Effector CD8-positive, alpha-beta T cell (primary cell): ENCODE results near the gene KCNK4.

Experiments
- DNase-seq: peaks from one replicate; lab custom pipeline; 2025; lab: John Stamatoyannopoulos, UW

Gene KCNK4

DNA sequence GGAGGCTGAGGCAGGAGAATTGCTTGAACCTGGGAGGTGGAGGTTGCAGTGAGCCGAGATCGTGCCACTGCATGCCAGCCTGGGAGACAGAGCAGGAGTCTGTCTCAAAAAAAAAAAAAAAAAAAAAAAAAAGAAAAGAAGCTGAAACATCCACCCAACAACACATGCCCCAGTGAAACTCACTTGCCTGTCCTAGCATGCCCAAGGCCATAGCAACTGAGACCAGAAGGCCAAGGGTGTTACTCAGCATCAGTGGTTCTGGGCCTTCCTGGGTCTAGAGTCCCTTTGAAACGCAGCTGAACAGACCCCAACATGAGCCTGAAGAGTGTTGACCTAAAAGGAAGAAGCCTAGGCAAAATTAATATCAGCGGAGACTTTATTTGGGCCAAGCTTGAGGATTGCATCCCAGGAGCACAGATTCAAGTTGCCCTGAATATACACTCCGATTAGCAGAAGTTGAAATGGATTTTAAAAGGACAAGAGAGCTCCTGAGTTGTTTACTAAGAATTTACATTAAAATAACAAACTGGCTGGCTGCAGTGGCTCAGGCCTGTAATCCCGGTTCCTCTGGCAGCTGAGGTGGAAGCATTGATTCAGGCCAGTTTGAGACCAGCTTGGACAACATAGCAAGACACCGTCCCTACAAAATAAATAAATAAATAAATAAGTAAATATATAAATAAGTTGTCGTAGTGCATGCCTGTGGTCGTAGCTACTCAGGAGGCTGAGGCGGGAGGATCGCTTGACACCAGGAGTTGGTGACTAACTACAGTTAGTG, 33.8 kb downstream of the KCNK4 start:
- no peak for DNase-seq

DNA sequence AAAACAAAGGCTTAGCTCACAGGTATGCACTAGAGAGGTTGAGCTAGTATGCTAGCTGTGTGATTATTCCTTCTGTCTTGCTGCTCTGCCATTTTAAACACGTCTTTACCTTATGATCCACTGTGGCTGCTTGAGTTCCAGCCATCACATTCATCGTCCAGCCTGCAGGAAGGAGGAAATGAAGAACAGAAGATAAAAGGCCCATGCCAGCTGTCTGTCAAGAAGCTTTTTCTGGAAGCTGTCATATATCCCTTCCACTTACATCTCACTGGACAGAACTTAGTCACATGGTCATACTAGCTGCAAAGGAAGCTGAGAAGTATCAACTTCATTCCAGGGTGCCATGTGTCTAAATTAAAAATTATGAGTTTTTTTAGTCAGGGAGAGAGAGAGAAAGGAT, 36.3 kb downstream of the KCNK4 start:
- DNase-seq = no peak

DNA sequence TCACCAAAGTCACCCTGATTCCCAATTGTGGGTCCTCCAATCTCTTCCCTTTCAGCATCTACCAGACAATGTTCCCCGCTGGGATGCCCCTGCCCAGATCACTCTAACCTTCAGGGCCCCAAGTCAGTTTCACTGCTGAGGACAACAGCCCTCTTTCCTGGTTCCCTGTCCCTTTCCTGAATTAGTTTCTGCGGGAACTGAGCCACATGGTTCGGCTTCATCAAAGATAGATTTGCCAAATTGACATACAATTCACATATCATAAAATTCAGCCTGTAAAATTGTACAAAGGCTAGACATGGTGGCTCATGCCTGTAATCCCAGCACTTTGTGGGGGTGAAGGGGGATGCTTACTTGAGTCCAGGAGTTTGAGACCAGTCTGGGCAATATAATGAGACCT, 36.9 kb downstream of the KCNK4 start:
- no peak for DNase-seq

DNA sequence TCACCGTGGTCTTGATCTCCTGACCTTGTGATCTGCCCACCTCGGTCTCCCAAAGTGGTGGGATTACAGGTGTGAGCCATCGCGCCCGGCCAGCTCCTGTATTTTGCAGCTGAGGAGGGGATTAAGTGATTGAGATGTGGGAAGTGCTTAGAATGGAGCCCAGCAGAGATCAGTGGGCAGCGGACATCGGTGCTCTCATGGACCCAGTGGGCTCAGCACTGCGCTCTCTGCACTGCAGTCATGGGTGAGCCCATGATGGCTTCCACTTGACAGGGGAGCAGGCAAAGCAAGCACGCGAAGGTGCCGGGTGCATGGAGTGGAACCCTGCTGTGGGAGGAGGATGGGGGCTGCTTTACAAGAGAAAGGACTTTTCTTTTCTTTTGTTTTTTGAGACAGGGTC, 39.8 kb downstream of the KCNK4 start:
- no peak for DNase-seq

DNA sequence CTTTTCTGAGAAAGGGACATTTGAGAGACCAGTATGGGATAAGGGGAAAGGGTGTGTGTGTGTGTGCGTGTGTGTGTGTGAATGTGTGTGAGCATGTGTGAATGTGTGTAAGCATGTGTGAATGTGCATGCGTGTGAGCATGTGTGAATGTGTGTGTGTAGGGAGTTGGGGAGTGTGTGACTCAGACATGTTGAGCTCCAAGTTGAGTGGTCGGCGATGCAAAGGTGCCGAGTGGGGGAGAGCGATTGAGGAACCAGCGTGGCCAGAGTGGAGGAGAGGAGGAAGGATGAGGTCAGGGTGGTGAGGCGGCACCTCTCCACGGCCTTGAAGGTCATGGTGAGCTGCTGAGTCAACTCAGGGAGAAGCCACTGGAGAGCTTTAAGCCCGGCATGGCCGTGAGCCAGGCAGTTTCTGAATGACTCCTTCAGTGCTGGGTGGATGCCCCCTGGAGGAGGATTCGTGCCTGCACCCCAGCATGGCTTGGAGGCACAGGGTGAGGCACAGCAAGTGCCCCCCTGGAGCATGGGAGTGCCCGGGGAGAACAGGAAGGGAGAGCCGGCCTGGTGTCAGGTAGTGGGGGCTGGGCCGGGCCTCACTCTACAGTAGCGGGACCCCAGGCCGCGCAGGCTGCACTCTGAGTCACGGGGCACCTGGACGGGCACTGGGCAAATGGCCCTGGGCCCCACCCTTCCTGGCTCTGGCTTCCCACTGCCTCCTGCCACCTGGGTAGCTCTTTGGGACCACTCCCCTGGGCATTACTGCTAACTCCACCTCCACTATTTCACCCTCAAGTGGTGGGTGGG, 40.7 kb downstream of the KCNK4 start:
- DNase-seq = peak; percentile 38

DNA sequence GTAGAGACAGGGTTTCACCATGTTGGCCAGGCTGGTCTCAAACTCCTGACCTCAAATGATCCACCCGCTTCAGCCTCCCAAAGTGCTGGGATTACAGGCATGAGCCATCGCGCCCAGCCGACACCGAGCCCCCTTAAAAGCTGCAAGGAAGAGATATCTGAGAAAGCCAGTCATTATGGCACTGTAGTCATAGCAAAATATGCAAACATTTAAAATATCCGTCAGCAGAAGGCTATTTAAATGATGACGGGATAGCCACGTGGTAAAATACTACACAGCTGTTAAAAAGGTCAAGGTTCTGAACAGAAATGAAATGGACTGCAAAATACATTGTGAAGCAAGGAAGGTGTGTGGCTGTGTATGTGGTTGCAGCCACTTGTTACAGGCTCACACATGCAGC, 42.5 kb downstream of the KCNK4 start:
- no peak for DNase-seq

DNA sequence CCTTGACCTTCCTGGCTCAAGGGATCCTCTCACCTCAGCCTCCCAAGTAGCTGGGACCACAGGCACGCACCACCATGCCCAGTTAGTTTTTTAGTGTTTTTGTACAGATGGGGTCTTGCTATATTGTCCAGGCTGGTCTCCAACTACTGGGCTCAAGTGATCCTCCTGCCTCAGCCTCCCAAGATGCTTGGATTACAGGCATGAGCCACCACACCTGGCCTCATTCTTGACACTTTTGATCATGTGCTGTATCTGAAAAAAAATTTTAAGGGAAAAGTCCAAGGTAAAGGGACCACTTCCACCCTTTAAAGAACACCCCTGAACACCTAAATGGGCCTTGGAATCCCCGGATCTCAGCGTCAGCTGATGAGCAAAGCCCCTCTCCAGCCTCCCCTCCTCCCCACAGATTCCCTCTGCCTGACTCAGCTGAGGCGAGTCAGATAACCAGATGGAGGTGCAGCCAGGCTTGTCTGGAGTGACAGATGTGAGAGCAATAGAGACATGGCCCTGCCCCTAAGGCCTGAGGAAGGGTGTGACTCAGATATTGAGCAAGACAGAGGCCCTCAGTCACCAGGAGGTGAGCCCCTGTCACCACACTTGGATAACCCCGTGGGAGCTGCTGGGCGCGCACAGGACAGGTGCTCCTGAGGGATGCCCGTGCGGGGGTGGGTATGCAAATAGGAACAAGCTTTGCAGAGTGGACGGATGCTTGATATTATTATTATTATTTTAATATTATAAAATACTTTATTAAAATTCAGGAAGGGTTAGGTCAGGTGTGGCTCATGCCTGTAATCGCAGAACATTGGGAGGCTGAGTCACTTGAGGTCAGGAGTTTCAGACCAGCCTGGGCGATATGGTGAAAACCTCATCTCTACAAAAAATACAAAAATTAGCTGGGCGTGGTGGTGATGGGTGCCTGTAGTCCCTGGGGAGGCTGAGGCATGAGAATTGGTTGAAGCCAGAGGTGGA, 43.9 kb downstream of the KCNK4 start:
- no peak for DNase-seq

DNA sequence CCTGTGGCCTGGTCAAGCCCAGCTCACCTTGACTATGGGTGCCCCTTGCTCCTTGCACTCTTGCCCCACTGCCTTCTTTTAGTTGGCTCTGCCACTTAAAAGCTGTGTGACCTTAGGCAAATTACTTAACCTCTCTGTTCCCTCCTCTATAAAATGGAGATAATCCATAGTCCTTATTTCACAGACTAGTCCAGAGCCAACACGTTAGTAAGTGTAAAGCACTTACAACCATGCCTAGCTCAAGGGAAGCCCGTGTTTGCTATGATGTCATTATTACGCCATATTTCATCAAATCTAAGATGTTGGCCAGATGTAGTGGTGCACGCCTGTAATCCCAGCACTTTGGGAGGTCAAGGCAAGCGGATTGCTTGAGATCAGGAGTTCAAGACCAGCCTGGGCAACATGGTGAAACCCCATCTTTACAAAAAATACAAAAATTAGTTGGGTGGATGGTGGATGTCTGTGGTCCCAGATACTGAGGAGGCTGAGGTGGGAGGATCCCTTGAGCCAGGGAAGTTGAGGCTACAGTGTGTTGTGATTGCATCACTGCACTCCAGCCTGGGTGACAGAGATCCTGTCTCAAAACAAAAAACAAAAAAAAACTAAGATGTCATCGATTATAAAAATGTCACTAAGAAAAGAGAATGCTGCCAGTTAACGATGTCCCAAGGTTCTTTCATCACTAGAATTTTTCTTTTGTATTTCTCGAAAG, 46.6 kb downstream of the KCNK4 start:
- DNase-seq = no peak

DNA sequence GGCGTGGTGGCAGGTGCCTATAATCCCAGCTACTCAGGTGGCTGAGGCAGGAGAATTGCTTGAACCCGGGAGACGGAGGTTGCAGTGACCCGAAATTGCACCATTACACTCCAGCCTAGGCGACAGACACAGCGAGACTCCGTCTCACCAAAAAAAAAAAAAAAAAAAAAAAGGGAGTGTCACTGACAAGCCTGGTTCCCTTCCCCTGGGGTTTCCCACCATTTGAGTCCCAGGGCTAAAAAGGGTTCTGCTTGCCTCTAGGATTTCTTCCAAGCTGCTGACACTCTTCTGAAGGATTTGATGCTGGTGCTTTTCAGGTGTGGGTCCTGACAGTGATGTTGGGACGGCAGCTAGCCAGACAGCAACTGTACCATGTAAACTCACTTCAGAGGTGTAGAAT, 47.6 kb downstream of the KCNK4 start:
- no peak for DNase-seq

DNA sequence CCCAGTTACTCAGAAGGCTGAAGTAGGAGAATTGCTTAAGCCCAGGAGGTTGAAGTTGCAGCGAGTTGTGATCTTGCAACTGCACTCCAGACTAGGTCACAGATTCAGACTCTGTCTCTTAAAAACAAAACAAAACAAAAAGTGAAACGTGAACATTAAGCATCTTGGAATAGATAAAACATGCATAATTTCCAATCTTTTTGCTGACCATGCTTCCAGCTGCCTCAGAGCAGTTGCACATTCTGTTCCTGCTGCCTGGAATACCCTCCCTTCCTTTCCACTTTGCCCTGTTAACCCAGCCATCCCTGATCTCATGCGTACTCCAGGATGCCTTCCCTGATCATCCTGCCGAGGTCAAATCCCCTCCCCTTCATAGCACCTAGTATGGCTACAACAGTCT, 48.2 kb downstream of the KCNK4 start:
- DNase-seq = no peak

DNA sequence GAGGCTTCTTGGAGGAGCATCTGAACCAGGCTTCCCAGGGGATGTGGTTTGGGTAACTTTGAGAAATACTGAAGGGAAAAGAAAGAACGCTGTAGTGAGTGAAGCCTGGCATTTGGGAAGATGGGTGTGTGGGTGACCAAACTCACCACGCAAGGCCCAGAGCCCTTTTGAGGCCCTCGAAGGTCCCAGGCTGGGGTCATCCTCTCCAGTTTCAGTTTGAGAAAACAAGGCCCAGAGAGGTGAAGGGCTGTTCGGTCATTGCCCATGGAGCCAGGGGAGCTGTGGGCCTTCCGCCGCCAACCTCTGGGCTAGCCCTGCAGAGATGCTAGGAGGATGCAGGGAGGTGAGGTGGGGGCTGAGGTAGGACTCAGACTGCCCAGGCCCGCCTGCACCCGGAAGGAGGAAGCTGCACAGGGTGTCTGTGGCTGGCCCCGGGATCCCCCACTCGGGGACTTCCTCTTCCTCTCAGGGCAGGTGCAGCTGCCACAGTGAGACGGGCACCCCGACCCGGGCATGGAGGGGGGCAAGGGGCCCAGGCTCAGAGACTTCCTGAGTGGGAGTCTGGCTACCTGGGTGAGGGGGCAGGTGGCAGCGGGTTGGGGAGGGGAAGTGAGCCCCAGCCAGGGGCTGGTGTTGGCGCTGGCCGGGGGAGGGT, 48.8 kb downstream of the KCNK4 start, which contains the start of gene CCDC88B:
TSS of gene CCDC88B (plus strand) at position 451 of the 655 bp plus-strand sequence. CDS start at position 514, 63 bp downstream.
- DNase-seq = peak; percentile 72

DNA sequence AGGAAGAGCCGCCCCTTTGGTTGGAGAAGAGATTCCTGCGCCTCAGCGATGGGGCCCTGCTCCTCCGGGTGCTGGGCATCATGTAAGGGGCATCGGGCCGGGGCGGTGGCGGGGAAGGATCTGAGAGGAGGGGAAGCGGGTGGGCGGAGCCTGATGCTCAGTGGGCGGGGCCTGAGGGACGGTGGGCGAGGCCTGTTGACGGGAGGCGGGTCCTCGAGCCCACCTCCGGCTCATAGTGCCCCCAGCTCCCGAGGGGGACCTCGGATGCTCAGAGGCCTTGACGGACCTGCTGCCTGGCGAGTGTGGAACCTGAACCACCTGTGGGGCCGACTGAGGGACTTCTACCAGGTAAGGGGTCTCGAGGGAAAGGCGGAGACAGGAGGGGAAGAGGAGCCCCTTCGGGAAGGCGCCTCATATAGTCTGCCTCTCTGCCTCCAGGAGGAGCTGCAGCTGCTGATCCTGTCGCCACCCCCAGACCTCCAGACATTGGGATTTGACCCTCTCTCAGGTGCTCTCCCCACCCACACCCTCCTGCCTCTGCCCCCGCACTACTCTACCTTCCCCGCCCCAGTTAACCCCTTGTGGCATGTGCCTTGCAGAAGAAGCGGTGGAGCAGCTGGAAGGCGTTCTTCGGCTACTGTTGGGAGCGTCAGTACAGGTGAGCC, 49.7 kb downstream of the KCNK4 start:
- DNase-seq = peak; percentile 78

DNA sequence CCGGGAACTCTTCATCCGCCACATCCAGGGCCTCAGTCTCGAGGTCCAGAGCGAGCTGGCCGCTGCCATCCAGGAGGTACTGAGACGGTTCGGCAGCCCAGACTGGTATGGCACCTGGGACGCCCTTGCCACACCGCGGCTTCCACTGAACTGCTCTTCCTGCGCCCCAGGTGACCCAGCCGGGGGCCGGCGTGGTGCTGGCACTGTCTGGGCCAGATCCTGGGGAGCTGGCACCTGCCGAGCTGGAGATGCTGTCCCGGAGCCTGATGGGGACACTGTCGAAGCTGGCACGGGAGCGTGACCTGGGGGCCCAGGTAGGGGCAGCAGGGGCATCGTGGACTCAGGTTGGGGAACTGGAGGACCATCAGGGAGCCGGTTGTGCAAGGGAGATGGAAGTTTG, 50.3 kb downstream of the KCNK4 start:
- DNase-seq = no peak

DNA sequence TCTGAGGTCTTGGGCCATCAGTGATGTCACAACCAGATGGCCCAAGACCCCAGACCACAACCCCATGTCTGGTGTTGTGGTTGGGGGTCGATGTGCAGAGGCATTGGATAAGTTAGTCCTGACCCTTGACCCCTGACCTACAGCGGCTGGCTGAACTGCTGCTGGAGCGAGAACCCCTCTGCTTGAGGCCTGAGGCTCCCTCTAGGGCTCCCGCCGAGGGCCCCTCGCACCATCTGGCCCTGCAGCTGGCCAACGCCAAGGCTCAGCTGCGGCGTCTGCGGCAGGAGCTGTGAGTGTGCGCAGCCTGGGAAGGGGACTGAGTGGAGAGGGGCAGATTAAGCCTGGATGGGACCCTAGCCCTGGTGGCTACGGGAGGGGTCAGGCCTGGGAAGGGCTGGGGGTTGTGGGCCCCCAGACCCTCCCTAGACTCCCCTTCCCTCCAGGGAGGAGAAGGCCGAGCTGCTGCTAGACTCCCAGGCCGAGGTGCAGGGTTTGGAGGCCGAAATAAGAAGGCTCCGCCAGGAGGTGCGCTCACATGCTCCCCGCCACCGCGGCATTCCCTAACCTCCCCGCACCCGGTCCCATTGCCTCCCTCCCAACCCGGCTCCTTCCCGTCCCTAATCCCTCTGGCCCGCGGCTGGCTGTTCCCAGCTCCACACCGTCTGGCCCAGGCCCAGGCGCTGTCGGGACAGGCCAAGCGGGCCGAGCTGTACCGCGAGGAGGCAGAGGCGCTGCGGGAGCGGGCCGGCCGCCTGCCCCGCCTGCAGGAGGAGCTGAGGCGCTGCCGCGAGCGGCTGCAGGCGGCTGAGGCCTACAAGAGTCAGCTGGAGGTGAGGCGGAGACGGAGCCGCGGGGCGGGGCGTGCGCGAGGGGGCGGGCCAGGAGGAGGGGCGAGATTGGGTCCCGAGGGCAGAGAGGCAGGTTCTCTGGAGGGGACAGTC, 51.0 kb downstream of the KCNK4 start:
- peak; percentile 75 for DNase-seq

DNA sequence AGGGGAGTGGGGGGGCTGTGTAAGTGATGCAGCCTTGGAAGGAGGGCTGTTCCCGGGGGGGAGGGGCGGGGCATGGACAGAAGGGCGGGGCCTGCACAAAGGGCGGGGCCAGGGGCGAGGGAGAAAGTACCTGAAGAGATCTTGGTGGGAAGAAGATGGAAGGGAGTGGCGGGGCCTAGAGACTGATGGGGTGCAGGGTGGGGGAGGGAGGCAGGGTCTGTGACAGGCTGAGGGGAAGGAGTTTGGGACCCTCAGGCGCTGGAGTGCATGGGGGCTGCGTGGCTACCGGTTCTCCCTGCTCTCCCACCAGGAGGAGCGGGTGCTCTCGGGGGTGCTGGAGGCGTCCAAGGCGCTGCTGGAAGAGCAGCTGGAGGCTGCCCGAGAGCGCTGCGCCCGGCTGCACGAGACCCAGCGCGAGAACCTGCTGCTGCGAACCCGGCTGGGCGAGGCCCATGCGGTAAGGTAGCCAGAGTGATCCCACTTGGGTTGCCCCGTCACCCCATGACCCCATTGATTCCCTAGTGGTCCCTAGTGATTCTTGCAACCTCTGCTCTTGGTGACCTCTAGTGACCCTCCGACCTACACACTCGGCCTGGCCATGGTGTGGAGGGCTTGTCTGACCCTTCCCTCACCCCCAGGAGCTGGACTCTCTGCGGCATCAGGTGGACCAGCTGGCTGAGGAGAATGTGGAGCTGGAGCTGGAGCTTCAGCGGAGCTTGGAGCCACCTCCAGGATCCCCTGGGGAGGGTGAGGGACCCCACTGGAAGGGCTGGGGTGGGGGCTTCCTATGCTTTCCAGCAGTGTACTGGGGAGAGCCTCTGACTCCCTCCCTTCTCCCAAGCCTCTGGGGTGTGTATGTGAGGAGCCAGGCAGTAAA, 52.0 kb downstream of the KCNK4 start:
- no peak for DNase-seq

DNA sequence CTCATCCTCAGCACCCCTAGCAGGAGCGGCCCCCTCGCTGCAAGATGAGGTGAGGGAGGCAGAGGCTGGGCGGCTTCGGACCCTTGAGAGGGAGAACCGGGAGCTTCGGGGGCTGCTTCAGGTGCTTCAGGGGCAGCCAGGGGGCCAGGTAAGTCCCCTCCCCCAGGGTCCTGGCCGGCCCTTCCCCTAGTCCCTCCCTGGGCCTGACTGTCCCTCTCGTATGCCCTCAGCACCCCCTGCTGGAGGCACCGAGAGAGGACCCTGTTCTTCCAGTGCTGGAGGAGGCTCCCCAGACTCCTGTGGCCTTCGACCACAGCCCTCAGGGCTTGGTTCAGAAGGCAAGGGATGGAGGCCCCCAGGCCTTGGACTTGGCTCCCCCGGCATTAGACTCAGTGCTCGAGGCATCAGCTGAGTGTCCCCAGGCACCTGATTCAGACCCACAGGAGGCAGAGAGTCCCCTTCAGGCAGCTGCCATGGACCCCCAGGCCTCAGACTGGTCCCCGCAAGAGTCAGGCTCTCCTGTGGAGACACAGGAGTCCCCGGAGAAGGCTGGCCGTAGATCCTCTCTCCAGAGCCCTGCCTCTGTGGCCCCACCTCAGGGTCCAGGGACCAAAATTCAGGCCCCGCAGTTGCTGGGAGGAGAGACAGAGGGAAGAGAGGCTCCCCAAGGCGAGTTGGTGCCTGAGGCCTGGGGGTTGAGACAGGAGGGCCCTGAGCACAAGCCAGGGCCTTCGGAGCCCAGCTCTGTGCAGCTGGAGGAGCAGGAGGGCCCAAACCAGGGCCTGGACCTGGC, 52.9 kb downstream of the KCNK4 start:
- no peak for DNase-seq

DNA sequence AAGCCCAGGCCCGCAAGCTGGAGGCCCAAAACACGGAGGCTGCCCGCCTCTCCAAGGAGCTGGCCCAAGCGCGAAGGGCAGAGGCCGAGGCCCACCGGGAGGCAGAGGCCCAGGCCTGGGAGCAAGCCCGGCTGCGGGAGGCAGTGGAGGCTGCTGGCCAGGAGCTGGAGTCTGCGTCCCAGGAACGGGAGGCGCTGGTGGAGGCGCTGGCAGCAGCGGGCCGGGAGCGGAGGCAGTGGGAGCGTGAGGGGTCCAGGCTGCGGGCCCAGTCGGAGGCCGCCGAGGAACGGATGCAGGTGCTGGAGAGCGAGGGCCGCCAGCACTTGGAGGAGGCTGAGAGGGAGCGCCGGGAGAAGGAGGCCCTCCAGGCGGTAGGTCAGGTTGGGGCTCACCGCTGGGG, 53.7 kb downstream of the KCNK4 start:
- DNase-seq = no peak
